Measurements from ENCODE around the gene TAB2. TPM values are rescaled to one million over a fixed set of nuclear protein-coding genes. Genes with fewer than 3 reads are reported as not detected.

Gene TAB2
- total RNA-seq, 1 experiment from 2014 or later: 14.7 TPM

GRCh38 chr6:149293244-149293643, 24.3 kb upstream of the TAB2 start:
- Histone ChIP-seq H3K4me2 (ENCODE audit: low read length) (no peak overlapping the region), H3K27me3 (ENCODE audit: low read length) (no peaks in the 10 kb centered on the region), H3K9me3 (ENCODE audit: low read length) (no peaks in the 10 kb centered on the region), H3K4me1 (ENCODE audit: insufficient read depth, low read length) (peaks cover 3% of the 10 kb centered on the region), H3K27ac (ENCODE audit: low read length) (no peak overlapping the region), H3K9ac (ENCODE audit: low read length) (no peak overlapping the region), H3F3A (ENCODE audit: low read length, unreplicated experiment) (no peaks in the 10 kb centered on the region), H3K36me3 (ENCODE audit: low read depth, low read length) (no peaks in the 10 kb centered on the region), H3K4me3 (ENCODE audit: low read length) (no peak overlapping the region), H2AFZ (ENCODE audit: low read length) (no peak overlapping the region), H3K9me2 (replicated peaks; ENCODE audit: low read length) (no peaks in the 10 kb centered on the region), H4K20me1 (ENCODE audit: low read length) (no peaks in the 10 kb centered on the region), H3K79me2 (ENCODE audit: low read length) (no peaks in the 10 kb centered on the region)
- DNase-seq (no peak), ATAC-seq (no peak)
- no peak for TF ChIP-seq EZH2phosphoT487 (IDR thresholded peaks at IDR 0.05; ENCODE audit: borderline replicate concordance, low read length)
- no peak for TF ChIP-seq CTCF (conservative IDR thresholded peaks at IDR 0.05; ENCODE audit: low read depth, low read length)
- no peak for TF ChIP-seq EZH2 (IDR thresholded peaks at IDR 0.05; ENCODE audit: low read length, unreplicated experiment)
- ChIA-PET POLR2A (ENCODE audit: unreplicated experiment) (no interaction called here), CTCF (no interaction called here)
- BruUV-seq (replicated peaks): no TSS peak
- intact Hi-C loops (cut with micrococcal nuclease): no loop called here

GRCh38 chr6:149300563-149300962, 16.9 kb upstream of the TAB2 start:
- no peak for DNase-seq
- ChIA-PET POLR2A (ENCODE audit: unreplicated experiment) (no interaction called here), CTCF (no interaction called here)
- no peak for ATAC-seq
- H3K9me2 ChIP-seq (replicated peaks; ENCODE audit: low read length): no peaks in the 10 kb centered on the region
- H3K4me2 ChIP-seq (ENCODE audit: low read length): no peak overlapping the region
- no peak overlapping the region for H2AFZ ChIP-seq (ENCODE audit: low read length)
- intact Hi-C loops (cut with micrococcal nuclease): no loop called here
- BruUV-seq (replicated peaks): no TSS peak
- H3K4me3 ChIP-seq (ENCODE audit: low read length): no peak overlapping the region
- no peaks in the 10 kb centered on the region for H3K79me2 ChIP-seq (ENCODE audit: low read length)
- H3K9ac ChIP-seq (ENCODE audit: low read length): no peak overlapping the region
- H3F3A ChIP-seq (ENCODE audit: low read length, unreplicated experiment): no peaks in the 10 kb centered on the region
- no peaks in the 10 kb centered on the region for H4K20me1 ChIP-seq (ENCODE audit: low read length)
- TF ChIP-seq EZH2 (IDR thresholded peaks at IDR 0.05; ENCODE audit: low read length, unreplicated experiment): no peak
- no peak for TF ChIP-seq CTCF (conservative IDR thresholded peaks at IDR 0.05; ENCODE audit: low read depth, low read length)
- TF ChIP-seq EZH2phosphoT487 (IDR thresholded peaks at IDR 0.05; ENCODE audit: borderline replicate concordance, low read length): no peak
- no peaks in the 10 kb centered on the region for H3K4me1 ChIP-seq (ENCODE audit: insufficient read depth, low read length)
- H3K27me3 ChIP-seq (ENCODE audit: low read length): no peaks in the 10 kb centered on the region
- no peaks in the 10 kb centered on the region for H3K9me3 ChIP-seq (ENCODE audit: low read length)
- no peak overlapping the region for H3K27ac ChIP-seq (ENCODE audit: low read length)
- H3K36me3 ChIP-seq (ENCODE audit: low read depth, low read length): no peaks in the 10 kb centered on the region

- intact Hi-C loops (cut with micrococcal nuclease): no loop called here
Measured at GRCh38 chr6:149302723-149303122, 14.8 kb upstream of the TAB2 start.

More at GRCh38 chr6:149302723-149303122, 14.8 kb upstream of the TAB2 start:
- Histone ChIP-seq H3K27me3 (ENCODE audit: low read length) (no peaks in the 10 kb centered on the region), H3K36me3 (ENCODE audit: low read depth, low read length) (no peaks in the 10 kb centered on the region), H3K4me3 (ENCODE audit: low read length) (no peak overlapping the region), H3K4me2 (ENCODE audit: low read length) (no peak overlapping the region), H4K20me1 (ENCODE audit: low read length) (no peaks in the 10 kb centered on the region), H3K9ac (ENCODE audit: low read length) (no peak overlapping the region), H3K27ac (ENCODE audit: low read length) (no peak overlapping the region), H3K9me2 (replicated peaks; ENCODE audit: low read length) (no peaks in the 10 kb centered on the region), H3K79me2 (ENCODE audit: low read length) (no peaks in the 10 kb centered on the region), H2AFZ (ENCODE audit: low read length) (no peak overlapping the region), H3K9me3 (ENCODE audit: low read length) (no peaks in the 10 kb centered on the region), H3F3A (ENCODE audit: low read length, unreplicated experiment) (no peaks in the 10 kb centered on the region), H3K4me1 (ENCODE audit: insufficient read depth, low read length) (peaks cover 8% of the 10 kb centered on the region)
- BruUV-seq (replicated peaks): no TSS peak
- ATAC-seq (no peak), DNase-seq (no peak)
- TF ChIP-seq EZH2 (IDR thresholded peaks at IDR 0.05; ENCODE audit: low read length, unreplicated experiment): no peak
- ChIA-PET POLR2A (ENCODE audit: unreplicated experiment) (no interaction called here), CTCF (no interaction called here)
